Mucosa of gallbladder (tissue), 1 donor: ENCODE measurements around the gene TNNI3K. TPM values are rescaled to one million over a fixed set of nuclear protein-coding genes. Genes with fewer than 3 reads are reported as not detected.

ENCODE experiments used
- DNase-seq: peaks from one replicate; pipeline ENCODE4 v3.0.0-alpha.2; 2020; ENCODE audit warnings: low spot score
- total RNA-seq: library from RNA; stranded (reverse); gene quantifications from one replicate; pipeline ENCODE4 v1.2.1, GENCODE V29; 2021
- donor health status: DM: no; HTN: no; CAD: no.

TNNI3K gene
- total RNA-seq, 1 donor from 2014 or later, result 1.3 TPM

GRCh38 chr1:74392840-74393239 lies 157.7 kb downstream of the TNNI3K start:
- DNase-seq, result no peak

- no peak for DNase-seq
These were observed 160.4 kb downstream of the TNNI3K start for GRCh38 chr1:74395571-74395970.

- DNase-seq, result no peak
These were observed 161.3 kb downstream of the TNNI3K start for GRCh38 chr1:74396462-74396861.

- no peak for DNase-seq
These were observed 161.7 kb downstream of the TNNI3K start for GRCh38 chr1:74396933-74397332.

- no peak for DNase-seq
These were observed 164.1 kb downstream of the TNNI3K start for GRCh38 chr1:74399249-74399648.

GRCh38 chr1:74402873-74403272 lies 167.7 kb downstream of the TNNI3K start:
- no peak for DNase-seq

GRCh38 chr1:74403606-74404005 lies 168.4 kb downstream of the TNNI3K start:
- no peak for DNase-seq

- no peak for DNase-seq
These were observed 171.6 kb downstream of the TNNI3K start for GRCh38 chr1:74406759-74407158.

GRCh38 chr1:74407902-74408301 lies 172.7 kb downstream of the TNNI3K start:
- DNase-seq, result no peak

GRCh38 chr1:74412244-74412643 lies 177.1 kb downstream of the TNNI3K start:
- DNase-seq, result no peak

- DNase-seq, result no peak
These were observed 180.7 kb downstream of the TNNI3K start for GRCh38 chr1:74415935-74416334.

- no peak for DNase-seq
These were observed 184.4 kb downstream of the TNNI3K start for GRCh38 chr1:74419611-74420010.

- DNase-seq, result no peak
These were observed 185.3 kb downstream of the TNNI3K start for GRCh38 chr1:74420467-74420866.

GRCh38 chr1:74422421-74423292 lies 187.5 kb downstream of the TNNI3K start:
- DNase-seq, result no peak

- DNase-seq, result no peak
These were observed 188.3 kb downstream of the TNNI3K start for GRCh38 chr1:74423471-74423870.

GRCh38 chr1:74425676-74426075 lies 190.5 kb downstream of the TNNI3K start:
- no peak for DNase-seq

GRCh38 chr1:74426208-74426937 lies 191.2 kb downstream of the TNNI3K start:
- DNase-seq, result no peak

- no peak for DNase-seq
These were observed 192.5 kb downstream of the TNNI3K start for GRCh38 chr1:74427681-74428080.

- no peak for DNase-seq
These were observed 194.4 kb downstream of the TNNI3K start for GRCh38 chr1:74429580-74429979.

GRCh38 chr1:74430342-74430934 lies 195.3 kb downstream of the TNNI3K start:
- DNase-seq, result no peak

- DNase-seq, result no peak
These were observed 196.3 kb downstream of the TNNI3K start for GRCh38 chr1:74431531-74431930.

GRCh38 chr1:74432325-74432724 lies 197.1 kb downstream of the TNNI3K start:
- no peak for DNase-seq

GRCh38 chr1:74434321-74434720 lies 199.1 kb downstream of the TNNI3K start:
- no peak for DNase-seq
